ENCODE data around the gene SPON2.

The SPON2 gene

DNA sequence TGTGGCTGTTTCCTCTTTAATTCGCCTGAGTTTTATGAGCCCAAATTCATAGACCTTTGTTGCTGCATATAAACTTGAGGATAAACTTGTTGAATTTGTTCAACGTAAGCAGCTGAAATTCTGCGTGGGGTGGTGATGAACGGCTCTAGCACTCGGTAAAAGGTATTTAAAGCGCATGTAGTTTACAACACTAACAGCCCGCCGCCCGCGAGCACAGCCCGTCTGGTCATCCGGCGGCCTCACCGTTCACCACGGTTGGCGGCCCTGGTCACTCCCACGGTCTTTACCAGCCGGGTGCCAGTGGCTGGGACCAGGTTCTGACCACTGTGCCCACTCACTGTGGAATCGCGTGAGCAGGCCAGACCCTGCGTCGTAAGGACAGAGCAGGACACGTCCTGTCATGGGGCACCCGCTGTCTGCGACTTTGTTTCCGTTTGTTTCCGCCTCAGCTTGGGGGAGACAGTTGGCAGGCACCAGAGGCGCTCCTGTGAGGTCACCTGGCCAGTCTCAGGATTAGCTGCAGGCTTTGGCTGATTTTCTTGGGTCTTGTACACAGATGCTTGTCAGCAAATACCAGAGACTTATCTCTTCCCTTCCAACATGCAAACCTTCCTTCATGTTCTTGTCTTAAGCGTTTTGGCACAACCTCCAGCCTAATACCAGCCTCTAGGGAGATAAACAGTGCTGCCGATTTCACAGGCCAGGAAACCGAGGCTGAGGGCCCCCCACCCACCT lies 36.8 kb upstream of the SPON2 start:
- no peak for DNase-seq (ENCODE audit: low read depth)

DNA sequence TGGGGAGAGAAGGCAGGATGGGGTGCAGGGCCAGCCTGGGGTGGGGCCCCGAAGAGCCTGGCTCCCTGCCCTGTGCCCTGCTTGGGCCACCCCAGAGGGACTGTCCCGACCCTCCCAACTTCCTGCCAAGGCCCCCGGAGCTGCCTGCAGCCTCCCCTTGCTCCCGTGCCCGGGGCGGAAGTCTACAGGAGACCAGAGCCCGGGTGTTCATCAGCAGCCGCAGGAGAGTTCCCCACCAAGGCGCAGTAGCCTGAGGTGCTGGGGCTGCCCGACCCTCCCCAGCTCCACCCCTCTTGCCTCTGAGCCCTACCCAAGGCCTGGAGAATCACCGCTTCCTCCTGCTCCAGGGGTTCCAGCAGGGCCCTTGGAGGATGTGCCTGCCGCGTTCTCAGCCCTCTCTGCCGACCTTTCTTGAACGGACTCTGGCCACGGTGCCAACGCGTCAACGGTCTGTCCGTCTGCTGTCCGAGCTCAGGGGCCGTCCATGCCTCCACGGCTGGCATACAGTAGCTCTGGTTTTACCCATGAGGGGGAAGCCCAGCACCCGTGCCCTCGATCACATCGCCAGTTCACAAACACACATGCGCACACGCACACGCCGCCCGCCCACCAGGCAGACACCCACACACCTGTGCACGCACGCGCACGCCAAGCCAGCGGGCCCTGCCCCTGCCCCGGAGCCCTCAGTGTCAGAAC lies 36.0 kb upstream of the SPON2 start:
- DNase-seq (ENCODE audit: low read depth) = no peak

DNA sequence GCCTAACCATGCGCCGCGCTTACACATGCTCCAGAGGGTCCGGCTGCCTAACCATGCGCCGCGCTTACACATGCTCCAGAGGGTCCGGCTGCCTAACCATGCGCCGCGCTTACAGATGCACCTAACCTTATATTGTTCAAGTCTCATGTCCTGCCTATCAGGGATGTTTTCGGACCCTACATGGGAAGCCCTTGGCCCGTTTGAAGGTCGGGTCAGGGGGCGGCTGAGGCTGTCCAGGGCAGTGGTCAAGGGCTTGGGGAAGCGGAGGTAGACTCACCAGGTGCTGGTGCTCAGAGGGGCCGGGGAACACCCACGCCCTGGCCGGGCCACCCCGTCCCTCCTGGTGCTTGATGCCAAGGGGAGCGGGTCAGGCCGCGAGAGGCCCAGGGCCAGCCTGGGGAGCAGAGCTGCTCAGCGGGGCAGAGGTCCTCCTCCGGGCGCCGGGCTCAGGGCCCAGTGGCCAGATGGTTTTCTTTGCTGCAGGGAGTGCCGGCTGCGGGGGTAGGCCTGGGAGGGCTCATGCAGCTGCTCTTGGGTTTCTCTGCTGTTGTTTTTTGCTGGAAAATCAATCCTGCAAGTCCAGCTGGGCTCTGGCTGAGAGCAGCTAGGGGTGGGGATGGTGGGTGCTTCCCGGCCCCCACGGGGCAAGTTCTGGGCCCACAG lies 35.4 kb upstream of the SPON2 start:
- DNase-seq (ENCODE audit: low read depth) = no peak

DNA sequence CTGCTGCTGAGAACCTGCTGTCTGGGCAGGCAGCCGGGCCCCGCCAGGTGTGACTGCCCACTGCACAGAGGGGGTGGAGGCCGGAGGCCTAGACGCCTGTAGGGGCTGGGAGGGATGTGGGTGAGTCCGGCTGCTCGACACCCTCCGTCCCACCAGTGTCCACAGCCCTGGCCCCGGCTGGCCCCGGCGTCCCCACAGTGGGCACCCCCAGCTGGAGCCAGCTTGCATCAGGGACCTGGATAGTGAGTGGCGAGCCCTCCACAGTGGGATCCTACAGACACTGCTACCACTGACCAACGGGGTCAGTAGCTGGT lies 34.7 kb upstream of the SPON2 start:
- DNase-seq (ENCODE audit: low read depth) = no peak

DNA sequence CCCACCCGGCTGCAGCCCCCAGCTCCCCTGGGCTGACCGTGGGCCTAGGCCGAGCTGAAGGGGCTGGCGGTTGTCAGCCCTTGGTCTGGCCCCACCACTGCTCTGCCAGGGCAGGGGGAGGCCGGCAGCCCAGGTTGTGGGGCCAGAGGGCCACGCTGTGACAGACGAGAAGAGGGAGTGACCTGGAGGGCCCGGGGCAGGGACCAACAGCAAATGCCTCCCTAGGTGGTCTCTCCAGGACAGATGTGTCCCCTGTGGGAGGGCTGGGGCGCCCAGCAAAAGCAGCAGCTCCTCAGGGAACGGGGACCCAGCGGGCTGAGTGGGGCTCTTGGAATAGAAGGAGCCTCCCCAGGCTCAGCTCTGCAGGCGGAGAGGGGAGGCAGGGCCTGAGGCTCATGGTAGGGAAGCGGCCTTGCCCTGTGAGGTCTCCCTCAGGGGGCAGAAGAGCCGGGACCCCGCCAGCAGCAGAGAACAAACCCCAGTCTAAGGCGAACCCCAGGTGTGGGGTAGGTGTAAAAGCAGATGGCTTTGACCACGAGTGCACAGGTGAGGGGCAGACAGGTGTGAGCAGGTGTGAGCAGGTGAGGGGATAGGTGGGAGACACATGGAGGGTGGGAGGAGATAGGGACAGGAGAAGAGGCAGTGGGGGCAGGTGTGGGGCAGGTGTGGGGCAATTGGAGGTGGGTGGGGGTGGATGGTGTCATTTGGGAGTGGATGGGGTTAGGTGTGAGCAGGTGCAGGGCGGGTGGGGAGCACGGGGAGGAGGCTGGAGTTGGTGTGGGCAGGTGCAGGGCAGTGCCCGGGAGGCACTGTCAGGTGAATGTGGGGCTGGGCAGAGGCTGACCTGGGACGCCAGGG lies 34.1 kb upstream of the SPON2 start:
- DNase-seq (ENCODE audit: low read depth) = no peak

DNA sequence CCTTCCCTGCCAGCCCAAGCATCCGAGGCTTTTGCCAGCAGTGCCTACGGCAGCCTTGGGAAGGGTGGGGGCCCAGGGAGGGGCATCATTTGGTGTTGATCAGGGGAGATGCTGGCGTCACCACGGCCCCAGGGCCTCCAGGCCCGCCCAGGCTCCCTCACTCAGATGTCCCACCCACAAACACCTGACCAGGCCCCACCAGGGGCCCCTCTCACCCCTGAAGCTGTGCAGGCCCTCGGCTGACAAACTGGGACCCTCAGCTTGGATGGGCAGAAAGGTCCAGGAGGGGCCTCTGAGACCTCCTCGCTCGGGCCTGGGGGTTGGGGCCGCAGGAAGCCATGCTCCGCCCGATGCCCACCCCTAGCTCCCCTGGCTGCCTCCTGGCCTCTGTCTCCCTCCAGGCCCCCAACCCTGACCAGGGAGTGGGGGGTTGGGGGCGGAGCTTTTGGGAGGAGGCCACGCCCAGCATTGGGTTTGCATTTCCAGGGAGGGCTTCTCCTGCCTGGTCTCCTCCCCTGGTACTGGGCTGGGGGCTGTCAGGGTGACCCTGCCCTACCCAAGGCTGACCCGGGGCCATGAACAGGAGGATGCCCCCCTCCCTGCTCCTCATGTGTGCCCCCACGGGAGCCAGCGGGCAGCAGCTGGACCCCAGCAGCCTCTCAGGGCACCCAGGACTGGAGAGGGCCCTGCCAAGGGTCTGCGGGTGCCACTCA lies 33.4 kb upstream of the SPON2 start:
- DNase-seq (ENCODE audit: low read depth) = no peak

DNA sequence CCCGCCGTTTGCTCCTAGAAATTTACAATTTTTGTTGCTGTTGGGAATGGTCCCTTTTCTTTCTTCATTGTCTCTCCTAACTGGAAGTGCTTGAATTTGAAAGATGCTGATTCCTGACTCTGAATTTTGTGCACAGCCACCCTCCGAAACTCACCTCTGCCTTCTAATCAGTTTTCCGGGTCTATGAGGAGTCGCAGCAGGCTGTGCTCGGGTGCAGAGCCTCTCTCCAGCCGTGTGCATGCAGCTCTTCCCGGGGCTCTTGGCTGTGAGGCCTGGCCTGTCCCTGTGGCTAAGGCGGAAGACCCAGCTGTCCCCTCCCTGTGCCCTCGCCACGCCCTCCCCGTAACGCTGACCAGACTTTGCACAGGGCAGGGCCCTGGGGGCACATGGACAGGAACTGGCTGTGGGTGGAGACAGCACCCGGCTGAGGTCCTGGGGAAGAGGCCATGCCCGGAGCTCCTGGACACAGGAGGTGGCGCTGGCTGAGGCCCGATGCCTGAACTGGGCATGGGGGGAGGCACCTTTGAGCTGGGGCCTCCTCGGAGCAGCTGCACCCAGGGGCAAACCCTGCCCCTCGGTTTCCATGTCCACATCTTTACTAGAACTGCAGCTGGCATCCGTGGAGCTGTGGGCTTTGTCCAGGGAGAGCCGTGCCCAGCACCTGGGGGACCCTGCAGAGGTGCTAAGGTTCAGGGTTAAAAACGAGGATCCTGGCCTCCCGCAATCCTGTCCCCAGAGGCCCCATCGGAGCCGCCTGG lies 32.6 kb upstream of the SPON2 start:
- DNase-seq (ENCODE audit: low read depth) = no peak

DNA sequence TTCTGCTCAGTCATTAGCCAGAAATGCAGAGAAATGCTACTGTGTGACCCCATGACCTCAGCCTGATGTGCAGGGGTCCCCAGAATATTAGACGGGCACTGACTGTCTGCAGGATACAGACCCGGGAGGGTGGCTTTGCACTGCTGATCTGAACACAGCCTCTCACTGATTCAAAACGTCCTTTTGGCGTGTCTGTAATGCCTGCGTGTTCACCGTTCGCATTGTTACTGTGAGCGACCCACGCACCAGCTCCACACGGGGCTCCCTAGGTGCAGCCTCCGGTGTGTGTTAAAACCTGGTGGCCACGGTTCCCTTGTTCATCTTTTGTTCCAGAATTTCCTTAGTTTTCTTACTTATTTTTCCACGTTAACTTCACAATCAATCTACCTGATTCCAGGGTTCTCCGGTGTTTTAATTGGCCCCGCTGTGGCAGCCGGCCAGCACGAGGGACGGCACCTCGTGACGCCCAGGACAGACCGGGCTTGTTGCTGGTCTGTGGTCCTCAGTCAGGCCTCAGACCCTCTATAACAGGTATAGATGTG lies 32.0 kb upstream of the SPON2 start:
- DNase-seq (ENCODE audit: low read depth) = no peak

DNA sequence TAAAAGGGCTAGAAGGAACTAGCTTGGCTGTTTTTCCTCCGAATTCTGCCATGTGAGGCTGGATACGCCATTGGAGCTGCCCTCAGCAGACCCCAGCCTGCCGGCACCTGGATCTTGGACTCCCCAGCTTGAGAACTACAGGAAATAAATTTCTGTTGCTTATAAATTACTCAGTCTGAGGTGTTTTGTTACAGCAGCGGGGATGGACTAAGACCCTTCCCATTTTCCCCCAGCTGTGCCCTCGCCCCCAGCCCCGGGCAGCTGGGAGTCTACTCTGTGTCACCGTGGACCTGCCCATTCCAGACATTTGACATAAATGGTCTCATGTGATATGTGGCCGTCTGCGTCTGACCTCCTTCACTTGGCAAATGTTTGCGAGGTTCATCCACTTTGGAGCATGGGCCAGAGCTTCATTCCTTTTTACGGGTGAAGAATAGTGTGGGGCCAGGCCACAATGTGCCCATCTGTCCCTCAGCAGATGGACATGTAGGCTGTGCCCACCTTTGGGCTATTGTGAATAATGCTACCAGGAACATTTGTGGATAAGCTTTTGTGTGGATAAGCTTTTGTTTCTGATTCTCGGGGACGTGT lies 30.7 kb upstream of the SPON2 start:
- DNase-seq (ENCODE audit: low read depth) = no peak

DNA sequence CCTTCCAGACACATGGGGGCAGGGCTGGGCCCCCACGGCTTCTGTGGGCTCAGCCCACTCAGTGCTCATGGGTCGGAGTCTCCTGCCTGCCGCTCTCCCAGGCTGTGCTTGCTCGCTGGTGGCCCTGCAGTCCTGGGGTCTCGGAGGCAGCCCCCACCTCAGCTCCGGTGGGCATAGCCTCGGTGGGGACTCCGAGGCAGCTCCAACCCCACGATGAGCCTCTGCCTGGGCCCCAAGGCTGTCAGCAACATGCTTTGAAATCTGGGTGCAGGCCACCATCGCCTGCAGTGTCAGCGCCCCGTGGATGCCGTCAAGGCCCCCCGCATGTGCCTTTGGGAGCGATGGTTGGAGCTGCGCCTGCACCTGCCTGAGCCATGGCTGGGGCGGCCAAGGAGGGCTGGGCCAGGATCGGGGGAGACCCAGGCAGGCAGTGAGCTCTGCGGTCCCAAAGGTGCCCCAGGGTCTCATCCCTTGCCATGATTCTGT lies 30.2 kb upstream of the SPON2 start:
- no peak for DNase-seq (ENCODE audit: low read depth)

DNA sequence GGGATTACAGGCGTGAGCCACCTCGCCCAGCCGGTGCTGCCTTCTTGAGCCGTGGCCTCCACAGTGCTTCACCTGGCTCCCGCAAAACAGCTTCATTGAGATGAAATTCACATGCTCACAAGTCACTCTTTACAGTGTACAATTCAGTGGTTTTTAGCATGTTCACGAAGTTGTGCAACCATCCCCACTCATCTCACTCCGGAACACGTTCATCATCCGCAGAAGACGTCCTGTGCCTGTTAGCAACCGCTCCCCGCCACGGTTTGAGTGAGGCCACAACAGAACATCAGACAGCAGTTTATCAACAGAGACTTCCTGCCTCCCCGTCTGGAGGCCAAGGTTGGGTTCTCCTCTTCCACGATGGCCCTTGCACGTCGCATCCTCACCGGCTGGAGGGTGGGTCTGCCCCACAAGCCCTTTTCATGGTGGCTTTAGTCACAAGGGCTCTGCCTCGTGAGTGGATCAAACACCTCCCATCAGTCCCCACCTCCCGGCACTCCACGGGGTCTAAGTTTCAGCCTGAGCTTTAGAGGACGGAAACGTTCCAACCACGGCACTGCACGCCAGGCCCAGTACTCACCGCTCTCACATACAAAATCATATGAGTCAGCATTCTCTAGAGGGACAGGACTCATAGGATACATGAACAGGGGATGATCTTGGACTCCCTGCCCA lies 29.6 kb upstream of the SPON2 start:
- DNase-seq (ENCODE audit: low read depth) = peak; percentile 52

DNA sequence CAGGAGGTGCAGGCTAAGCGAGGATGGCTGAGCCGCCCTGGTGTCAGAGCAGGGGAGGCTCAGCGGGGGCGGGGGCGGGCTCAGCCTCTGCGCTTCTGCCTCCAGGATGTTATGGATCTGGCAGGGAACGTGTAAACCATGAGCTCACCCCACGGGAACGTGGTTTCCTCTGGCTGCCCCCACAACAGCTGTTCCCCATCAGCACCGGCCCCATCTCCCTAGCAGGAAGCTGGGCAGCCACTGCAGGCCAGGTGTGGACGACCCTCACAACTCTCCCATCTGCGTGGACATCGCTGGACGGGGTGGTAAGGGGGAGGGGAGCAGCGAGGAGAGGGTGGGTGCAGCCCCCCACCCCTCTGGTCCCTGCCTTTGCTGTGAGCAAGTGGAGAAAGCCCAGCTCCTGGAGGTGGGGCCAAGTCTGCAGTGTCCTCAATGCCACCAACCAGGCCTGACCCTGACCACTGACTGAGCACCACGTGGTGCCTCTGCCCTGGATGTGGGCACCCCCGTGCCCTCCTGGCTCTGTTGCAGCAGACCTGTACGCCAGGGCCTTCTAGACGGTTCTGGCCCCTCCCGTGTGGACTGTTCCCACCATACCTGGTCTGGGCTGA lies 28.1 kb upstream of the SPON2 start:
- no peak for DNase-seq (ENCODE audit: low read depth)

DNA sequence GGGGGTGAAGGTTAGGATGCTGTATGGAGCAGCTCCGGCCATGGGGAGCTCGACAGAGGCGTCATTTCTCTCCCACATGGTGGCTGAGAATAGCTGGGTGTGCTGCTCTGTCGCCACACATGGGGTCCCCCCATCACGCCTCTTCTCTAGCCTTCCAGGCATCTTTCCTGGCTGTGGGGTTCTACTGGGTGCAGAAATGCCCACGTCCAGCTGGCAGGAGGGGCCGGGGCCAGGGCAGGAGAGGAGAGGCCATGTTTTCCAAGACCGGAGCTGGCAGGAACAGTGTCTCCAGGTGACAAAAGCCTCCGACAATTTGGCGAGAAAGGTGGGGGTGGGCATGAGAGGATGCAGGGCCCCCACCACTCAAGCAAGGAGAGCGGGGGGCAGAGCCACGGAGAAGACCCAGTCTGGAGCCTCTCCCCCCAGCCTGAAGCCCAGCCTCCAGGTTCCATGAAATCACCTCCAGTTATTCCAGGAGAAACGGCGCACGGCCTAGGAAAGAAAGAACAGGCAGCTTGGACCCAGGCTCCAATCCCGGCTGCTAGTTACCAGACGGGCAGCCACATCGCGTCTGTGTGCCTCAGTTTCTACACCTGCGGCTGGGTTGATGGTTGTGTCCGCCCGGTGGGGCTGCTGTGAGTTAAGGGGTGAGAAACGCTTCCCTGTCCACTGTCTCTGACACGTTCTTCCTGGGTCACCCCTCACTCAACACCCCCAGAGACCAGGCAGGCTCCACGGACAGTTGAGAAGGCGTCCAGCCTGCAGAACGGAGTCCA lies 27.4 kb upstream of the SPON2 start:
- DNase-seq (ENCODE audit: low read depth) = no peak

DNA sequence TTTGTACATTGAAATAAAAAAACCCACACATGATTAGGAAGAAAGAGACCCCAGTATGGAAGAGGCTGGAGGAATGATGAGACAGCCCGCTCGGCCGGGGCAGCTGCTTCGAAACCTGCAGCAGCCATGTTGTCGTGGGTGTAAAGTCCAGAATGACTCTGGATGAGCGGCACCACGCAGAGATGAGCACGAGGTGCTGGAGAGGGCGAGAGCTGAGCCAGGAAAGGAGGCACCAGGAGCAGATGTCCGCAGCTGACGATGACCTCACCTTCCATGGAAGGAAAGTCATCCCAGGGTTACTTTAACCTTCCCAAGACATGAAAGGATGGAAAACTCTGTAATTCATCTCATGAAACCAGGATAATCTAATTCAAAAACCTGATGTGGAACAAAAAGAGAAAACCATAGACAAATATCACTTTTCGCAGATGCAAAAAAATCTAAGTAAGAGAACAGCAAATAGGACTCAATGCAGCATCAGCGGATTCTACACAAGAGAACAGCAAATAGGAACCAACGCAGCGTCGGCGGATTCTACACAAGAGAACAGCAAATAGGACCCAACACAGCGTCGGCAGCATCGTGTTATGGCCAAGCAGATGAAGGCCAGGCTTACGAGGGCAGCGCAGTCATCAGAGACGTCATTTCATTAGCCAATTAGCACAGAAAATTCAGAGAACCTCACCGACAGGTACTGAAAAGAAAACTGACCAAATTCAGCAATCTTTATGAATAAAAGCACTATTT lies 25.9 kb upstream of the SPON2 start:
- no peak for DNase-seq (ENCODE audit: low read depth)

DNA sequence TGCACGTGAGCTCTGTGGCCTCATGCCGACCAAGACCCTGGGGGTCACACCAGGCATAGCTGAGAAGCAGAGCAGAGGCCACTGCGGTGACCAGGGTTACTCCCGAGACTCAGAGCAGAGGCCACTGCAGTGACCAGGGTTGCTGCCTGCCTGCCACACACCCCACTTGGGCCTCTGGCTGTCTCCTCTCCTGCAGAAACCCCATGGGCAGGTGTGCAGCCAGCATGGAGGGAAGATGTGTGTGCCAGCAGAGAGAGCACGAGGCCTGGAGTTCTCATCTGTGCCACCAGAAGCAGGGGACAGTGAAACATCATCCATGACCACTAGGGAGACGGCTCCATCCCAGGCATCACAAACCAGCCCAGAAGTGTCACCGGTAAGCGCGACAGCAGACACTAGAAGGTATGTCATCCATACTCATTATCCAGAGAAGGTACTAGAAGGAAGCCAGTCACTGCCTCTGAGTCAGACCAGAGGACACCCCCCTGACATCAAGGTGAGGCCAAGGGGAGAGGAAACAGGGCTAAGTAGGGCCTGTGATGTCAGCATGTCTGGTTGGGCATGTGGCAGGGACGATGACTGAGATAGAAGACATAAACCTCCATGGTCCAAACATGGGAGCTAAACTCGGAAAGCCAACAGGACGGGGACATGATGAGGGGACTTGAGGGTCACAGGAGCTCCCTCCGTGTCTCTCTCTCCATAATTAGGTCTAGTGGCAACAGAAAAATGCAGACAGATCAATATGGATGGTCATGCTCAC lies 24.2 kb upstream of the SPON2 start:
- no peak for DNase-seq (ENCODE audit: low read depth)

DNA sequence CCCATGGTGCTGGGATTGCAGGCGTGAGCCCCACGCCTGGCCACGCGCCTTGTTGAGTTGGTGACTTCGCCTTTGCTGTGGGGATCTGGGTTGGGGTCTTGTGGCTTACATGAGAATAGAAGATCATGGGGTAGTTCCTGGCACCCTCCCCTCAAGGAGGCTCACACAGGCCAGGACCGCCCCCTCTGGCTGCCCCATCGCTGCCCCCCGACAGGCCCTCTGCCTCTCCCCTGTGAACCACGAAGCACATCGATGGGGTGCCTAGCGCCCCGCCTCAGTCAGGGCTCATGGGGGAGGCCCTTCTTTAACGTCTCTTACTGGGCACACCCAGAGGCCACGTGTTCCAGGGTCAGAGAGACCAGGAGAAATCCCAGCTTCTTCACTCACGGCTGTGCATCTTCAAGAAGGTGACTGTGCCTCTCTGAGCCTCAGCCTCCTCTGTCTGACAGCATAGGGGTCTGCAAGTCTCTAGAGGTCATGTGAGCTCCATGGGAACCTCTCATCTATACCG lies 23.6 kb upstream of the SPON2 start:
- DNase-seq (ENCODE audit: low read depth) = no peak
